NCI-H460 (cell line): ENCODE measurements around the gene WASL. TPM values are rescaled to one million over a fixed set of nuclear protein-coding genes. Genes with fewer than 3 reads are reported as not detected.

Source experiments
- DNase-seq: peaks from one replicate; pipeline ENCODE4 v3.0.0-alpha.2; 2016; ENCODE audit warnings: low read depth; ENCODE audit errors: extremely low read depth
- total RNA-seq: library from RNA; depleted of rRNA; stranded (reverse); fragments of >200 nt; shearing (Covaris generic); gene quantifications from 2 replicates; pipeline ENCODE4 v1.2.3, GENCODE V29; 2014

Gene WASL
- total RNA-seq, 1 experiment from 2014 or later, result 32.4 TPM

- DNase-seq, result no peak
Measured at GRCh38 chr7:123662755-123663154, 86.0 kb downstream of the WASL start.

- DNase-seq, result no peak
Measured at GRCh38 chr7:123662293-123662692, 86.5 kb downstream of the WASL start.

GRCh38 chr7:123661765-123662164 lies 87.0 kb downstream of the WASL start:
- DNase-seq, result no peak

- DNase-seq, result no peak
Measured at GRCh38 chr7:123660514-123661354, 88.1 kb downstream of the WASL start.

GRCh38 chr7:123658023-123658422 lies 90.8 kb downstream of the WASL start:
- no peak for DNase-seq

GRCh38 chr7:123657304-123657685 lies 91.5 kb downstream of the WASL start:
- no peak for DNase-seq

GRCh38 chr7:123656544-123657303 lies 92.1 kb downstream of the WASL start:
- DNase-seq, result no peak

GRCh38 chr7:123655614-123656013 lies 93.2 kb downstream of the WASL start, which contains the start of gene LMOD2:
Gene LMOD2, plus strand, starts transcription at chr7:123655866. Its CDS starts 98 bp downstream, at chr7:123655964.
- DNase-seq, result no peak

- no peak for DNase-seq
Measured at GRCh38 chr7:123653162-123653561, 95.6 kb downstream of the WASL start.

- no peak for DNase-seq
Measured at GRCh38 chr7:123652406-123652805, 96.4 kb downstream of the WASL start.

- no peak for DNase-seq
Measured at GRCh38 chr7:123650595-123650994, 98.2 kb downstream of the WASL start.

GRCh38 chr7:123649964-123650363 lies 98.8 kb downstream of the WASL start:
- no peak for DNase-seq

GRCh38 chr7:123647106-123647730 lies 101.6 kb downstream of the WASL start:
- no peak for DNase-seq

GRCh38 chr7:123645516-123645915 lies 103.3 kb downstream of the WASL start:
- DNase-seq, result no peak

GRCh38 chr7:123643495-123644441 lies 105.0 kb downstream of the WASL start:
- DNase-seq, result peak; percentile 7

GRCh38 chr7:123641901-123642300 lies 106.9 kb downstream of the WASL start:
- no peak for DNase-seq

- no peak for DNase-seq
Measured at GRCh38 chr7:123640583-123640982, 108.2 kb downstream of the WASL start.

GRCh38 chr7:123639631-123640030 lies 109.2 kb downstream of the WASL start:
- no peak for DNase-seq

GRCh38 chr7:123637878-123638277 lies 110.9 kb downstream of the WASL start:
- DNase-seq, result no peak

- DNase-seq, result no peak
Measured at GRCh38 chr7:123637203-123637602, 111.6 kb downstream of the WASL start.
